GM19025 (cell line): ENCODE measurements around the gene CTU2.

Source experiments
- ATAC-seq: cut with Tn5 transposase; IDR thresholded peaks from one replicate; pipeline ENCODE4 v1.9.1; 2021; ENCODE audit warnings: mild to moderate bottlenecking, low read depth, moderate library complexity; ENCODE audit not compliant: unreplicated experiment

Gene CTU2

DNA sequence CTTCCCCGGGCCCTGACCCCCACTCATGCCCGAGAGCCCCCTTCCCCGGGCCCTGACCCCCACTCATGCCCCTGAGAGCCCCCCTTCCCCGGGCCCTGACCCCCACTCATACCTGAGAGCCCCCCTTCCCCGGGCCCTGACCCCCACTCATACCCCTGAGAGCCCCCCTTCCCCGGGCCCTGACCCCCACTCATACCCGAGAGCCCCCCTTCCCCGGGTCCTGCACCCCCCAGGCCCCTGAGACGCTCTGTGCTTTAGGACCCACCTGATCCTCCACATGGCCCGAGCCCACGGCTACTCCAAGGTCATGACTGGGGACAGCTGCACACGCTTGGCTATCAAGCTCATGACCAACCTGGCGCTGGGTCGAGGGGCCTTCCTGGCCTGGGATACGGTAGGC, 6.8 kb downstream of the CTU2 start:
- no peak for ATAC-seq

DNA sequence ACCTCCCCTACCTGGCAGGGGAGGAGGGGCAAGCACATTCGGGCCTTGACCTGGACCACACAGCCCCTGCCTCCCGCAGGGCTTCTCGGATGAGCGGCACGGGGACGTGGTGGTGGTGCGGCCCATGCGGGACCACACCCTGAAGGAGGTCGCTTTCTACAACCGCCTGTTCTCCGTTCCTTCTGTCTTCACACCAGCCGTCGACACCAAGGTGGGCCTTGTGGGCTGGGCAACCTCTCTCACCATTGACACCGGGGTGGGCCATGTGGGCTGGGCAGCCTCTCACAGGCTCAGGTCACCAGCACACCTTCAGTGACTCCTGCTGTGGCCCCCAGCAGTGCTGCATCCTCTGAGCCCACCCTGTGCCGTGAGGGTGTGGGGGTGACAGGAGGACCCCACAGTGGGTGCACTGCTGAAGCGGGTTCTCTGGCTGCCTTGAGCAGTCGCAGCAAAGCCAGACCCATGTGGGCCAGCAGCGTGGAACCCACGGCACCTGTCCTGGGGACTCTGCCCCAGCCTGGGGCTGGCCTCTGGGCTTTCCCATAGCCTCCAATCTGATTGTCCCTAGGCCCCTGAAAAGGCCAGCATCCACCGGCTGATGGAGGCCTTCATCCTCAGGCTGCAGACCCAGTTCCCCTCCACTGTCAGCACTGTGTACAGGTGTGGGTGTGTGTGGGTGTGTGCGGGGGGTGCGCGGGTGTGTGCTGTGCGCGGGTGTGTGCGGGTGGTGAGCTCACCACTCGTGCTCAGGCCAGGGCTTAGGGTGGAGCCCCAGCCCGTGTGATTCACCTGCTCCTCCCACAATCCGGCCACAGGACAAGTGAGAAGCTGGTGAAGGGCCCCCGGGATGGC, 7.5 kb downstream of the CTU2 start:
- no peak for ATAC-seq

DNA sequence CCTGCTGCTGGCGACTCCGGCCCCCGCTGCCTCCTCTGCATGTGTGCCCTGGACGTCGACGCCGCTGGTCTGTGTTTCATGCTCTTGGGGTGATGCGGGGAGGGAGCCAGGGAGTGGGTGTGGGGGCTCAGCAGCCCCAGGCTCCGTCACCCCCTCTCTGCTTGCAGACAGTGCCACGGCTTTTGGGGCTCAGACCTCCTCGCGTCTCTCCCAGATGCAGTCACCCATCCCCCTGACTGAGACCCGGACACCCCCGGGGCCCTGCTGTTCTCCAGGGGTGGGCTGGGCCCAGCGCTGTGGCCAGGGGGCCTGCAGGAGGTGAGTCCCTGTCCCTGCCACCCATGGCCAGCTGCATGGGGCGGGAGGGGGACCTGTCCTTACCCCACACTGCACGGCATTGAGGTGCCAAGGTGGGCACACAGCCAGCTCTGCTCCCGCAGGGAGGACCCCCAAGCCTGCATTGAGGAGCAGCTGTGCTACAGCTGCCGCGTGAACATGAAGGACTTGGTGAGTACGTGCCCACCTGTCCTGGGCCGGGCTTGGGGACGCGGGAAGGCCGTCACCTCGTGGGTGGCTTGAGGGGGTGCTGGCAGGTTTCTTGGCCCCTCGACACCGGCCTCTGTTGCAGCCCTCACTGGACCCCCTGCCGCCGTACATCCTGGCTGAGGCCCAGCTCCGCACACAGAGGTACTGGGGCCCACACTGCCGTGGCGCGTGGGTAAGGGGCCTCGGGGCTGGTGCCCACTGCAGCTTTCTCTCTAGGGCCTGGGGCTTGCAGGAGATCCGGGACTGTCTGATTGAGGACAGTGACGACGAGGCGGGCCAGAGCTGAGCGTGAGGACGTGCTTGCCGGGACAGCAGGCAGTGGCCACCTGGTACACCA, 8.4 kb downstream of the CTU2 start:
- ATAC-seq: no peak

DNA sequence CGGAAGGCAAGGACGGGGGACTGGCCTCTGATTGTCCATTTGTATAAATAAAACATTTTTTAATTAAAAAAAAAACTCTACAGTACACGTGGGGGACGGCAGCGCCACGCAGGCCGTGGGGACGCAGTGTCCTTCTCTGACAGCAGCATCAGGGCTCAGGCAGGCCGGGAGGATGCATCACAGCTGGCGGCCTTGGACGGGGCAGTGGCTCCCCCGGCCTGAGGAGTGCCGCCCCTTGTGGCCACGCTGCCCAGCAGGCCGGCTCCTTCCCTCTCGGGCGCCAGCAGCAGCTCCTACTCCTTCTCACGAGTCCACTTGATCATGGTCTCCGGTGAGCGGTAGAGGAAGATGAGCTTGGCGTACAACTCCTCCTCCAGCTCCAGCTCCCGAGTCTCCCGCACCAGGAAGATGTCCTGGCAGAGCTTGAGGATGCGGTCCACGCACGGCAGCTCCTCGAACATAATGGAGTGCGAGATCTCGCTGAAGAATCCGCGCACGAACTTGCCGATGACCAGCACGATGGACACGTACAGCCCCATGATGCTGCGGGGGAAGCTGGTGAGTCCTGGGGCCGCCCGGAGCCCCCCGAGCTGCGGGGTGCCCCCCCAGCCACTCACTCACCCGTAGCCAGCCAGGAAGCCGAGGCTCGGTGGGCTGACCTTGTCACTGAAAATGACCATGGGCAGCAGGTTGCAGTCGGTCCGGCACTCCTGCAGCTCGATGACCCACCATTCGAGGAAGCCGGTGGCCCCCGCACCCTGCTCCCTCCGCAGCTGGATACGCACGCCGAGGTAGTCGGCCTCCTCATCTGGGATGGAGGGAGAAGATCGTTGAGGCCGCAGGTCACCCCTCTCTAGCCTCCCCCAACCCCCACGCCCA, 9.2 kb downstream of the CTU2 start:
- no peak for ATAC-seq

DNA sequence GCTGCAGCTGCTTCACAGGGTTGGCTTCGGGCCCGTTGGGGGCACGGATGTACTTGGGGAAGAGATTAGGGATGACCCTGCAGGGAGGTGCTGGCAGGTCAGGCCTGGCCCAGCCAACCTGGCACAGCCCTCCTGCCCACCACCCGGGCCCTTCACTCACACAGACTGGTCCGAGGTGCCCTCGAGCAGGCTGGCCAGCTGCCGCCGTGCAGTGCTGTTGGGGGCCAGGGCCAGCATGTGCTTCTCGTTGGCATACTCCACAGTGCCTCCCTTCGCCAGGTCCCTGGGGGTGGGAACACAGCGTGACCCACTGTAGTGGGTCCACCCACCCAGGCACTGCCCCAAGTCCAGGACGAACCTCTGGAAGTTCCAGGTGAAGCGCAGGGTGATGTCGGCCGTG, 9.9 kb downstream of the CTU2 start:
- ATAC-seq: no peak

DNA sequence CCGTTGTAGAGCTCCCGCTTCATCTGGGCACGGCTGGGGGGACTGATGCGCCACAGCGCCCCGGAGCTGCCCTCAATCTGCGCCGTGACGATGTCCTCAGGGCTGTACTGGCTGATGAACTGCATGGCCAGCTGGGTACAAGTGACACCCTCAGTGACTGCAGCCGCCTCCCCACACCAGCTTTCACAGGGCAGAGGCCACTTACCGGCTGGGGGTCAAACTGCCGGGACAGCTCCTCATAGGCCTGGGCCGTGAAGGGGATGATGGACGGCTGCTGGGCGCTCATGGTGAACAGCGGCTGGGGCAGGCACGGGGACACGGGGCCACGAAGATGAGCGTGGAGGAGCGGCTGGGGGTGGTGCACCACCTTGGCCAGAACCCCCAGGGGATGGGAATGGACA, 10.3 kb downstream of the CTU2 start:
- no peak for ATAC-seq

DNA sequence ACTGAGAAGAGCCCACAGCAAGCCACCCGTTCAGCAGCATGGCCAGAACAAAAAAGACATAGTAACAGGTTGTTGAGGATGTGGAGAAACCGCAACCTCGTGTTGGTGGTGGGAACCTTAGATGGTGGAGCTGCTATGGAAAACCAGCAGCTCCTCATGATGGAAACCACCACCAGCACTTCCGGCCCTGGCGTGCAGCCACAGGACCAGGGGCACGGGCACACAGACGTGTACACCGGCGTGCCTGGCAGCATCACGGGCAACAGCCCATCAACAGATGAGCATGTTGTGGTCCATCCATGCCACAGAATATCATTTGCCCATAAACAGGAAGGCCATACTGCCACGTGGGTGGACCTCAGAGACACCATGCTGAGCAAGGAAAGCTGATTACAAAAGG, 11.9 kb downstream of the CTU2 start:
- ATAC-seq: no peak

DNA sequence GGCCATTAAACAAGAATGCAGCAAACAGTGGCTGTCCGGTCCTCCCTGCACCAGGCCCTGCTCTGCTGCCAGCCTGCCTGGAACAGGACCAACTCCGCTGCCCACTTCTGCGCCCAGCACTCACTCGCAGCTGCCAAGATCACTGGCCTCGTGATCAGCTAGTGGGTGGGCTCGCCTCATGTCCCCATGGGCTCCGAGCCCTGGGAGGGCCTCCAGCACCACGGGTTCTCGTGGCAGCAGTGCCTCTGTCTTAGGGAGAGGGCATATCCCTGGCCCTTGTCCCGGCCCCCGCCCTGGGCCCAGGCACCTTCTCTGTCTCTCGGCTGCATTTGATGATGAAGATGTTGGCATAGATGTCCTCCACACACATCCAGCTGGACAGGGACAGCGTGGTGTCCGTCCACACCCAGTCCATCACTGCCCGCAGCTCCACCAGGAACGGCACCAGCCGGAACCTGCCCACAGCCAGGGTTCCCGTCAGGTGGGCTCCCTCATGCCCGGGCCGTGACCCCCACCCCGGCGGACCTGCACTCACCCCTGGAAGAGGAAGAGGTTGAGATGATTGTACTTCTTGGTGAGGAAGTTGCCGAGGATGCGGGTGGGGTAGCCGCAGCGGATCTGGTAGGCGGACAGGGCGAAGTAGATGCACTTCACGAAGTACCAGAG, 13.1 kb downstream of the CTU2 start:
- ATAC-seq: no peak

DNA sequence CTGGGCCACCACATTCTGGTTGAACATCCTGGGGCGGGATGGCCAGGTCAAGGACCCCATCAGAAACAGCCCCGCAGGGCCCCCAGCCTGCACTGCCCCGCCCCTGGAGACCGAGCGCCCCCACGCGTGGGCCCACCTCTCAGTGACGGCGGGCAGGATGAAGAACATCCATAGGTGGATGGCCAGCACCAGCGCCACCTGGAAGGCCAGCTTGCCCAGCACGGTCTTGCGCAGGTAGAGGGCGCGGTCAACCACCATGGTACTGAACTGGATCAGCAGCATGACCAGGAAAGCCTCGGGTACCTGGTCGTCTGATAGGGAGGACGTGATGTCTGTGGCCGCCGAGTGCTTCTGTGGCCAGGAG, 13.6 kb downstream of the CTU2 start:
- no peak for ATAC-seq

DNA sequence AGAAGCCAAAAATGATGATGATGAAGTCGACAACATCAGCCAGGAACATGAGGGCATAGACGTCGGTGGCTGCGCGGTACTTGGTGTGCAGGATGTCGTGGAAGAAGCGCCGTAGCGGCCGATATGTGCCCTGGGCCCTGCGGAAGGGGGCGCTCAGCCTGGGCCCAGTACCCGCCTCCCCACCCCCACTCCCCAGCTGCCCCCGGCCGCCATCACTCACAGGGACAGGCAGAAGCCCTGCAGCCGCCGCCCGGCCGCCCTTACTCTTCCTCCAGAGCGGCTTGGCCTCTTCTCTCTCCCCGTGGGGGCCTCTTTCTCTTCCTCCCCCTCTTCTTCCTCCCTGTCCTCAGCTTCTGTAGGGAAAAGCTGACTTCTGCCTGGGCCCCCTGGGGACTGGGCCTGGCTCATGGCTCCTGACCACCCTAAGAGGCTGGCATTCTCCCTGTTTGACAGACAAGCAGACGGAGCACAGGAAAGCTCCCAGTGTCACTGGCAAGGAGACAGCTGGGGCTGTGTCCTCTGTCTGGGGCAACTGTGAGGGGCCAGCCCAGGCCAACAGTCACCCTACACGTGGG, 14.2 kb downstream of the CTU2 start:
- no peak for ATAC-seq

DNA sequence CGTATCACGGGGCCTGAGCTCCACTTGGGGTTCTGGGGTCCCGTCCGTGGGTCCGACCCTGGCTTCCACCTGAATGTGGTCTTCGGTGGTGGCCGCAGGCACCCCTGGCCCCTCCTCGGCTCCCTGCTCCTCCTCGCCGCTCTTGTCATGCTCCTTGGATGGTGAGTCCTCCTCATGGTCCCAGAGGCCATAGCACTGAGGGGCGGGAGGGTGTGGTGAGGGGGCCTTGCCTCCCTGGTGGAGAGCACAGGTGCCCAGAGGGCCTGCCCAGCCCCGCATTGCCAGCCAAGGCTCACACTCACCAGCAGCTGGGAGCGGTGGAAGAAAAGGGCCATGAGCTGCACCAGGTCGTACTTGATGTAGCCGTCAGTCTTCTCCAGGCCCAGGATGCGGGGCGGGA, 14.9 kb downstream of the CTU2 start:
- ATAC-seq: no peak

DNA sequence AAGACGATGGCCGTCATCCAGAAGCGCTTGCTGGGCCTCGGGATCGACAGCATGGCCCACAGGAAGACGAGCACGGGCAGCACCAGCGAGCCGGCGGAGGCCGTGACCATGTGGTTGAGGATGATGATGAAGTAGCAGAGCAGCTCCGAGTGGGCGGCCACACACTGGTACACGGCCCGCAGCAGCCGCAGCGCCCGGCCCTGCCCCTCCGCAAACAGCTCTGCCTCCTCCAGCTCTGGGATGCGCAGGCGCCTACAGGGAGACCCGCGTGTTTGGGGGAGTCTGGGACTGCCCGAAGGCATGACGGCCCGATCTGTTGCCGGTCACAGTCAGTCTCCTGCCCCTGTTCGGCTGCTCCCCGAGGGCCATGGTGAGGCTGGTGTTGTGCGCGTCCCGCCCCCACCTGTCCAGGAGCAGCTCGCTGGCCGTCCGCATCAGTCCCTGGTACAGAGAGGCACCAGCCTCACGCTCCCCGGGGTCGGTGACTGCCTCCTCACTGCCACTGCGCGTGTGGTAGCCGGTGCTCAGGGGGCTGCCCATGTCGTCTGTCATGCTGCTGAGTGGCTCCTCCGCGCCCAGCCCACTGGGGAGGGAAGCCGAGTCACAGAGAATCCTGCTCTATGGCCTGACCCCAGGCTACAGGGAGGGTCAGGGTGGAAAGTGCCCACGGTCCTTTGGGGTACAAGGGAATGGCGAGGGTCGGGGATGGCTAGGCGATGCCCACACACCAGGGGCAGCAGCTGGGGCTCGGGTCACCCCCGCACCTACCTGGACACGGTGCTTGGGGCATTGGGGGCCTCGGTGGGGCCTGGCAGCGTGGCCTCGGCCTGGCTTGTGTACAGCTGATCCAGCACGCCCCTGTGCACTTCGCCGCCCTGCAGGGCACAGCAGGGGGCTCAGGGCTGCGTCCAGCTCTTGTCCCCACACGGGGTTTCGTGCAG, 15.8 kb downstream of the CTU2 start:
- ATAC-seq: no peak

DNA sequence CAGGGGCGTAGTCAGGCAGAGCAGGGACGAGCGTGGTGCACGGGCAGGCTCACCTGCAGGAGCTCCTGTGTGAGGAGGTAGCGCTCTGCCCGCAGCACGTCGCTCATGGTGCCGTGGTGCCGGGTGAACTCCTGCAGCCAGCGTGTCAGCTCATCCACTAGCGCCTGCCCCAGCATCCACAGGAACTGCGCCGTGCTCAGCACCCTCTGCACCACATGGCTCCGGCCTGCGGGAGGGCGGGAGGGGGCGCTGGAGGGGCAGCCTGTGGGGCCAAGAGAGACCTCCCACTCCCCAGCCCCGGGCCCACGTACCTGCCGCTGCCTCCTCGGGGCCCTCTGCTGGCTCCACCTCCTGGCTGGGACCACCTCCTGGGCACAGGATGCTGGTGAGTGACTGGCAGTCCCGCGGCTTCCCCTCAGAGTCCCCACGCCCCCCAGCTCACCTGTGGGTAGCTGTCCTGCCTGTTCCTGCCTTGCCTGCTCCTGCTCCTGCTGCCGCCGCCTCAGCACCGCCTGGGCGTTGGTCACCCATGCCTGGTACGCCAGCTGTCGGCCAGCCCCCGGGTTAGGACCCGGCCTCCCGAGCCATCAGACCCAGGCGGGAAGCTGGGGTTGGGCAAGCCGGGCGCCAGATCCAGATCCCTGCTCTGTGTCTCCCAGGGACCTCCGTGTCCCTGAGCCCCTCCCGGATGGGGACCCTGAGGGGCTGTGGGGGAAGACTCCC, 16.6 kb downstream of the CTU2 start:
- ATAC-seq: no peak

DNA sequence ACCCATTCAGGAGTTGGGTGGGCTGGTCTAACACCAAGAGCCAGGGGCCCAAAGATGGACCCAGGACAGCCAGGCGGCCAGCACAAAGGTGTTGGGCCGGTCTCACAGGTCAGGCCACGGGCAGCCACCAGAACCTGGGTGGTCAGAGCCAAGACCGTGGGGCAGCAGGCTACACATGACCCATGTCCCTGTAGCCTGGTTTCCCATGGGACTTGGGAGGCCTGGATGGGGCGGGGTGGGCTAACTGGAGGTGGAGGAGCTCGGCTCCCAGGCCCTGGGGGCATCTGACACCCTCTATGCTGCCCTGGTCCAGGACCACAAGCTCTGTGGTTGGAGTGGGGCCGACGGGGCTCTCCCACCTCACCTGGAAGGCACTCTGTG, 17.2 kb downstream of the CTU2 start:
- ATAC-seq: no peak

DNA sequence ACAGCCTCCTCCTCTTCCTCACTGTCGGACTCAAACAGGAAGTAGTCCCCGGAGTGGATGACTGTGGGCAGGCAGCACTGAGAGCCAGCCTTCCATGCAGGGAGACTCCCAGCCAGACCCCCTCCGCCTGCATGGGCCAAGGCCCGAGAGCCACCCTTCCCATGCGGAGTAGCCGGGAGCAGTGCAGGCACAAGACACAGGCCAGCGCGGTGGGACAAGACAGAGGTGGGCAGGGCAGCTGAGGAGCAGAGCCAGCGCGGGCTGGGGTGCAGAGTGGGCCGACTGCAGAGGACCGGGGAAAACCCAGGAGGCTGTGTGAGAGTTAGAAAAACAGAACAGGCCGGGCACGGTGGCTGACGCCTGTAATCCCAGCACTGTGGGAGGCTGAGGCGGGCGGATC, 17.6 kb downstream of the CTU2 start:
- no peak for ATAC-seq

DNA sequence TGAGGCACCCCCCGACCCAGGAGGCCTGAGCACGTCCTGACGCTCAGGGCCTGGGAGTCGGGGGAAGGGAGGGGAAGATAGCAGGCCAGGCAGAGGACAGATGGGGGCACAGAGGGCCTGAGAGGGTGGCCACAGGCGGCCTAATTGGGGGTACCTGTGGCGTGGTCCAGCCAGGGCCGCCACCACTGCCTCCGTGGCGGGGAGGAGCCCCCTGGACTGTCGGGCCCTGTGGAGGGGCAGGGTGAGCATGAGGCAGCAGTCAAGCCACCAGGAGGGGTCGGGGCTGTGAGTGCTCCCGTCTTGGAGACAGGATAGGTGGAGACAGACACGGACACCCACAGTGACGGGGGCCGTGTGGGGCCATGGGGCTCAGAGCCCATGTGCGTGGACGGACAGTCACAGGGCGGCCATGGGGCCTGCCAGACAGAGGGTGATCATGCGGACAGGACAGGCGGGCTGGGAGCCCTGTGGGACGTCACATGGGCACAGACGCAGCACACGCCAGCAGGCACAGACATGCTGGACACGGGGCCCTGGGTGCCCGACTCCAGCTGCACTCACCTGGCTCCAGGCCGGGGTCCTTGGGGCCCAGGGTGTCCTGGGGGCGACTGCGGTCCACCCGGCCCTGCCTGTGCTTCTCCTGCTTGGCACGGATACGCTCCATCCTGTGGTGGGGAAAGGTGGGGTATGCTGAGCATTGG, 18.7 kb downstream of the CTU2 start:
- ATAC-seq: no peak

DNA sequence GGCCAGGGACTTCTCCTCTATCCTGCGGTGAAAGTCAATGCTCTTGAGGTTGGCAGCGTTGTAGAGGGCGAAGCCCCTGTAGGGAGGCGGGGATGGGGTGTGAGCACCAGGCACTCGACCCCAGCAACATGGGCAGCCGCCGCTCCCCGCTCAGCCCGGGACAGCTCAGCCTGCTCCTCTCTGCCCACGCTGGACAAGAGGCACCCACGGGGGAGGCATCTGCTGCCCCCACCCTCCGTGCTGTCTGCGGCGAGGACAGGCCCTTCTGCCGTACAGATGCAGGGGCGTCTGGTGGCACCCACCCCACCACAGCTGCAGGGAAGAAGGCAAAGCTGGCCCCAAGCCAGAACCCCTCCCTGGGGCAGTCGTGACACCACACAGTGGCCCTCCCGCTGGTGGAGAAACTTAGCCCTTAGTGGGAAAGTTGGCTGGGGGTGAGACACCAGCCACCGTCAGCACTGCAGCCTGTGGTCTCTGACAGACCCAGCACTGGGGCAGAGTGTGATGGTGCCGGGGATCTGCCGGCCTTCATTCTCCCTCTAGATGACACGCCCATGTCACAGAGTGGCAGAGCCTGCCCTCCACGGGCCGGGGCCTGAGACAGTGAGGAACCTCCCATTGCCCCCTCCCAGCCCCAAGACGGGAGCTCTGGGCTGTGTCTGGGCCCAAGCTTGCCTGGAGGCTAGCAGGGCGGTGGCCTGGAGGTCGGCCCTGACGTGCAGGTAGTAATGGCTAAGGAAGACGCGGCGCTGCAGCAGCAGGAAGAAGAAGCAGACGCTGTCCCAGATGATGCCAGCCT, 19.5 kb downstream of the CTU2 start:
- ATAC-seq: no peak
